Measurements from ENCODE around the gene TGFBR3.

Gene TGFBR3

DNA sequence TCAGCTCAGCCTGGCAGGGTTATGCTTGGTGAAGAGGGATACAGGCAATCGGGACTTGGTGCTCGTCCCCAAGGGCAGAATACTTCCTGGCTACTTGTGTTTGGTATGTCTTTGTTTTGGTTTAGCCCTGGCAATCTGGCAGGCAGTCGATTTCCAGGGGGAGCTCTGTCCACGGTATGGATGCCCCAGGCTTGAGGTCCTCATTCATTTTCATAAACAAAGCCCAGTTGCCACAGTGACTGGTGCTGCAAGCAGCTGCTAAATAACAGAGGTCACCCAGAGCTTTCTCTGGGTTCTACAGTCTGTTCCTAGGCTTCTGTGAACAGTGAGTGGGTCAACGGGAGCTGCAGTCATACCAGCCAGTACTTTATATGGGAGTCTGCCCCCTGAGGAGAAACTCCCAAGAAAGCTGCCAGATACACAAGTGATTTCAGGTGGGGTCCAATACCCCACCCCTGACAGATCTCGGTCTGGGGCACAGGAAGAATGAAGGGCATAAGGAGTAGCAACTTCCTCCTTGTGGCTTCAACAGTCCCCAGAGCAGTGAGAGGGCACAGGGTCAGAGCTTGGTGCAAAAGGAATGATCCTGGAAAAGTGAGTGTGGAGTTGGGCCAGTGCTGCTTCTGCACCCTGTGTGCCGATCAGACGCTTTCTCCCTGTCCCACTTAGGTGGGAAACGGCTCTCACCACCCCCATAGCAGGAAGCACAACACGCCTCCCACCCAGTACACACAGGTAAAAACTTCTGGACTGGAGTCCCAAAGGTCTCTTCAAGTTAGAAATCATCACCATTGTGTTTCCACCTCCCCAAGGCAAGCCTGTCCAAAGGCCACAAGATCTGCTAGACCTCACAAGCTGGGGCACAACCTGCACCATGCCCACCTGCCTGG is 55.5 kb downstream of the TGFBR3 start:
- Histone ChIP-seq H3K4me3 (ENCODE audit: low read depth in 1 of 2, low read length in 2 of 2) (peak overlapping the region in 1 of 2 donors; percentile 15), H3K9me3 (ENCODE audit: control insufficient read depth in 1 of 2, low read length in 2 of 2) (no peaks in the 10 kb centered on the region), H3K4me1 (ENCODE audit: control insufficient read depth in 1 of 2, insufficient read depth in 2 of 2, low read length in 2 of 2) (peaks cover 22 to 59% of the 10 kb centered on the region in 2 donors), H3K36me3 (ENCODE audit: control insufficient read depth in 1 of 2, insufficient read depth in 2 of 2, low read length in 2 of 2) (no peaks in the 10 kb centered on the region), H3K27ac (ENCODE audit: low read length) (peak overlapping the region; percentile 77), H3K27me3 (ENCODE audit: low read depth, low read length) (no peaks in the 10 kb centered on the region)

GRCh38 chr1:91829293-91830153 is 56.4 kb downstream of the TGFBR3 start:
- peak overlapping the region; percentile 73 for H3K27ac ChIP-seq (ENCODE audit: low read length)
- H3K4me3 ChIP-seq (ENCODE audit: low read depth in 1 of 2, low read length in 2 of 2): no peak overlapping the region
- H3K4me1 ChIP-seq (ENCODE audit: control insufficient read depth in 1 of 2, insufficient read depth in 2 of 2, low read length in 2 of 2): peaks cover 22 to 51% of the 10 kb centered on the region in 2 donors
- no peaks in the 10 kb centered on the region for H3K9me3 ChIP-seq (ENCODE audit: control insufficient read depth in 1 of 2, low read length in 2 of 2)
- no peaks in the 10 kb centered on the region for H3K27me3 ChIP-seq (ENCODE audit: low read depth, low read length)
- no peaks in the 10 kb centered on the region for H3K36me3 ChIP-seq (ENCODE audit: control insufficient read depth in 1 of 2, insufficient read depth in 2 of 2, low read length in 2 of 2)

GRCh38 chr1:91828583-91829281 is 57.2 kb downstream of the TGFBR3 start:
- Histone ChIP-seq H3K27ac (ENCODE audit: low read length) (peak overlapping the region; percentile 77), H3K36me3 (ENCODE audit: control insufficient read depth in 1 of 2, insufficient read depth in 2 of 2, low read length in 2 of 2) (no peaks in the 10 kb centered on the region), H3K9me3 (ENCODE audit: control insufficient read depth in 1 of 2, low read length in 2 of 2) (no peaks in the 10 kb centered on the region), H3K27me3 (ENCODE audit: low read depth, low read length) (no peaks in the 10 kb centered on the region), H3K4me3 (ENCODE audit: low read depth in 1 of 2, low read length in 2 of 2) (peak overlapping the region in 1 of 2 donors; percentile 18), H3K4me1 (ENCODE audit: control insufficient read depth in 1 of 2, insufficient read depth in 2 of 2, low read length in 2 of 2) (peaks cover 22 to 46% of the 10 kb centered on the region in 2 donors)

- peak overlapping the region; percentile 77 for H3K27ac ChIP-seq (ENCODE audit: low read length)
- no peaks in the 10 kb centered on the region for H3K9me3 ChIP-seq (ENCODE audit: control insufficient read depth in 1 of 2, low read length in 2 of 2)
- peak overlapping the region in 1 of 2 donors; percentile 18 for H3K4me3 ChIP-seq (ENCODE audit: low read depth in 1 of 2, low read length in 2 of 2)
- H3K4me1 ChIP-seq (ENCODE audit: control insufficient read depth in 1 of 2, insufficient read depth in 2 of 2, low read length in 2 of 2): peaks cover 22 to 45% of the 10 kb centered on the region in 2 donors
- H3K27me3 ChIP-seq (ENCODE audit: low read depth, low read length): no peaks in the 10 kb centered on the region
- no peaks in the 10 kb centered on the region for H3K36me3 ChIP-seq (ENCODE audit: control insufficient read depth in 1 of 2, insufficient read depth in 2 of 2, low read length in 2 of 2)
Measured at GRCh38 chr1:91827459-91828321, 58.3 kb downstream of the TGFBR3 start.

DNA sequence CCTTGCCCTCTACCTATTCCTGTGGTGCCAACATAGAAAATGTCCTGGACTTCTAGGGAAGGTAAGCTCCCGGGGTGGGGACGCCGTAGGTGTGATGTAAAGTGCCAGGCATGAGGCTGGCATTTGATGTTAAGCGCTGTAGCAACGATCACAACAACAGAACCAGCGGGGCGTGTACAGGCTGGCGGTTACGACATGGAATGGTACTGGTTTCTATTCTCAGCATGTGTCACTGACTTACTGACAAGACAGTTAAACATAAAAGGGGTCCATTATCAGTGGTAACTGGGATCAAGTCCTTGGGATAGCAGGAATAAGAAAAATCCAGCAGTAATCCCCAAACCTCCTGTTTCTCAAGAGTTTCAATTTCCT is 58.9 kb downstream of the TGFBR3 start:
- Histone ChIP-seq H3K36me3 (ENCODE audit: control insufficient read depth in 1 of 2, insufficient read depth in 2 of 2, low read length in 2 of 2) (no peaks in the 10 kb centered on the region), H3K4me3 (ENCODE audit: low read depth in 1 of 2, low read length in 2 of 2) (no peak overlapping the region), H3K4me1 (ENCODE audit: control insufficient read depth in 1 of 2, insufficient read depth in 2 of 2, low read length in 2 of 2) (peaks cover 22 to 42% of the 10 kb centered on the region in 2 donors), H3K27me3 (ENCODE audit: low read depth, low read length) (no peaks in the 10 kb centered on the region), H3K9me3 (ENCODE audit: control insufficient read depth in 1 of 2, low read length in 2 of 2) (no peaks in the 10 kb centered on the region), H3K27ac (ENCODE audit: low read length) (peak overlapping the region; percentile 77)

GRCh38 chr1:91826649-91827048 is 59.3 kb downstream of the TGFBR3 start:
- no peaks in the 10 kb centered on the region for H3K9me3 ChIP-seq (ENCODE audit: control insufficient read depth in 1 of 2, low read length in 2 of 2)
- H3K27me3 ChIP-seq (ENCODE audit: low read depth, low read length): no peaks in the 10 kb centered on the region
- no peaks in the 10 kb centered on the region for H3K36me3 ChIP-seq (ENCODE audit: control insufficient read depth in 1 of 2, insufficient read depth in 2 of 2, low read length in 2 of 2)
- no peak overlapping the region for H3K4me3 ChIP-seq (ENCODE audit: low read depth in 1 of 2, low read length in 2 of 2)
- H3K4me1 ChIP-seq (ENCODE audit: control insufficient read depth in 1 of 2, insufficient read depth in 2 of 2, low read length in 2 of 2): peaks cover 19 to 38% of the 10 kb centered on the region in 2 donors
- H3K27ac ChIP-seq (ENCODE audit: low read length): peak overlapping the region; percentile 77

GRCh38 chr1:91826248-91826647 is 59.7 kb downstream of the TGFBR3 start:
- peak overlapping the region; percentile 77 for H3K27ac ChIP-seq (ENCODE audit: low read length)
- H3K9me3 ChIP-seq (ENCODE audit: control insufficient read depth in 1 of 2, low read length in 2 of 2): no peaks in the 10 kb centered on the region
- H3K4me3 ChIP-seq (ENCODE audit: low read depth in 1 of 2, low read length in 2 of 2): no peak overlapping the region
- no peaks in the 10 kb centered on the region for H3K36me3 ChIP-seq (ENCODE audit: control insufficient read depth in 1 of 2, insufficient read depth in 2 of 2, low read length in 2 of 2)
- H3K27me3 ChIP-seq (ENCODE audit: low read depth, low read length): no peaks in the 10 kb centered on the region
- peaks cover 15 to 34% of the 10 kb centered on the region in 2 donors for H3K4me1 ChIP-seq (ENCODE audit: control insufficient read depth in 1 of 2, insufficient read depth in 2 of 2, low read length in 2 of 2)

GRCh38 chr1:91821126-91821868 is 64.7 kb downstream of the TGFBR3 start:
- Histone ChIP-seq H3K9me3 (ENCODE audit: control insufficient read depth in 1 of 2, low read length in 2 of 2) (no peaks in the 10 kb centered on the region), H3K36me3 (ENCODE audit: control insufficient read depth in 1 of 2, insufficient read depth in 2 of 2, low read length in 2 of 2) (no peaks in the 10 kb centered on the region), H3K27ac (ENCODE audit: low read length) (no peak overlapping the region), H3K27me3 (ENCODE audit: low read depth, low read length) (no peaks in the 10 kb centered on the region), H3K4me1 (ENCODE audit: control insufficient read depth in 1 of 2, insufficient read depth in 2 of 2, low read length in 2 of 2) (peaks cover 10 to 35% of the 10 kb centered on the region in 2 donors), H3K4me3 (ENCODE audit: low read depth in 1 of 2, low read length in 2 of 2) (no peak overlapping the region)

DNA sequence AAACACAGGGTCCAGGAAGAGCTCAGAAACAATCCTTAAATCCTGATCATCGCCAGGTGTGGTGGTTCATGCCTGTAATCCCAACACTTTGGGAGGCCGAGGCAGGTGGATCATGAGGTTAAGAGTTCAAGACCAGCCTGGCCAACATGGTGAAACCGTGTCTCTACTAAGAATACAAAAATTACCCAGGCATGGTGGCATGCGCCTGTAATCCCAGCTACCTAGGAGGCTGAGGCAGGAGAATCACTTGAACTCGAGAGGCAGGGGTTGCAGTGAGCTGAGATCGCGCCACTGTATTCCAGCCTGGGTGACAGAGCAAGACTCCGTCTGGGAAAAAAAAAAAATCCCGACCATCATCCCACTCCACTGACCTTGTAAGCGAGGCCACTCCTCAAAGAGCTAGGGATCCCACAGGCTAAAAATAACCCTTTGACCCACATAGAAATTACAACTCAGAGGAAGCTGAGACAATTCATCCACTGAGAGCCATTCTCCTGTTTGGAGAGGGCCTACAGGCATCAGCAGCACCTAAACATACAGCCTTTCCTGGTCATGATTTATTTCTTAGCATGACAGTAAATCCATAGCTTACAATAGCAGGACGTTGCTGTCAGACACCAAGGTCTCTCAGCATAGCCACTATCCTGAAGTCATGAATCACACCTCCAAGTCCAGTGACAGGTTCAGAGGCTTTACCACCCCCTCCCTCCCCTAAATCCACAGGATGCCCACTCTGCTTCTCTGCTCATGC is 66.7 kb downstream of the TGFBR3 start:
- Histone ChIP-seq H3K9me3 (ENCODE audit: control insufficient read depth in 1 of 2, low read length in 2 of 2) (no peaks in the 10 kb centered on the region), H3K27me3 (ENCODE audit: low read depth, low read length) (no peaks in the 10 kb centered on the region), H3K27ac (ENCODE audit: low read length) (no peak overlapping the region), H3K4me3 (ENCODE audit: low read depth in 1 of 2, low read length in 2 of 2) (no peak overlapping the region), H3K36me3 (ENCODE audit: control insufficient read depth in 1 of 2, insufficient read depth in 2 of 2, low read length in 2 of 2) (no peaks in the 10 kb centered on the region), H3K4me1 (ENCODE audit: control insufficient read depth in 1 of 2, insufficient read depth in 2 of 2, low read length in 2 of 2) (peaks cover 10 to 35% of the 10 kb centered on the region in 2 donors)

Data from muscle layer of duodenum (tissue), 2 donors.